ENCODE data around the gene KCNAB1.

Gene KCNAB1

GRCh38 chr3:156140001-156140595 lies 19.7 kb downstream of the KCNAB1 start:
- H3K9me3 ChIP-seq (ENCODE audit: control insufficient read depth, insufficient read depth, low read length) = no peaks in the 10 kb centered on the region
- H3K27me3 ChIP-seq (ENCODE audit: control insufficient read depth, insufficient read depth, low read length) = no peaks in the 10 kb centered on the region
- H3K36me3 ChIP-seq (ENCODE audit: control insufficient read depth, insufficient read depth, low read length) = no peaks in the 10 kb centered on the region
- no peak overlapping the region for H3K27ac ChIP-seq (ENCODE audit: low read depth, low read length)
- no peak overlapping the region for H3K9ac ChIP-seq (ENCODE audit: low read depth, low read length)
- no peaks in the 10 kb centered on the region for H3K4me1 ChIP-seq (ENCODE audit: control insufficient read depth, insufficient read depth, low read length)
- H3K4me3 ChIP-seq (ENCODE audit: low read depth, low read length) = no peak overlapping the region

- Histone ChIP-seq H3K4me1 (ENCODE audit: control insufficient read depth, insufficient read depth, low read length) (no peaks in the 10 kb centered on the region), H3K36me3 (ENCODE audit: control insufficient read depth, insufficient read depth, low read length) (no peaks in the 10 kb centered on the region), H3K9ac (ENCODE audit: low read depth, low read length) (no peak overlapping the region)
Observed at GRCh38 chr3:156142702-156143101, 22.3 kb downstream of the KCNAB1 start.

DNA sequence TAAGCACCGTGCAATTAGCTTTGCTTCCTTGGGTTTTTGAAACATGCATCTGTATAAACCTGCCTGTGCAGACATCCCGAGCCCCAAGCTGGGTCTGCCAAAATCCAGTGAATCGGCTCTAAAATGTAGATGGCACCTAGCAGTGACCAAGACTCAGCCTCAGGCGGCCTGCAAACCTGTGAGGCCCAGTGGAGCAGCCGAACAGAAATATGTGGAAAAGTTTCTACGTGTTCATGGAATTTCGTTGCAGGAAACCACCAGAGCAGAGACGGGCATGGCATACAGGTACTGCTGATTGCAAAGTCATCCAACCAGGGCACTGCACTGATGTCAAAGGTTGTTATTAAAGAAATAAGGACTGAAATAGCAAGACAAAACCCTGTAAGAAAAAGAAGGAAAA lies 22.8 kb downstream of the KCNAB1 start:
- H3K9ac ChIP-seq (ENCODE audit: low read depth, low read length) = no peak overlapping the region
- H3K36me3 ChIP-seq (ENCODE audit: control insufficient read depth, insufficient read depth, low read length) = no peaks in the 10 kb centered on the region
- no peak overlapping the region for H3K27ac ChIP-seq (ENCODE audit: low read depth, low read length)
- no peaks in the 10 kb centered on the region for H3K9me3 ChIP-seq (ENCODE audit: control insufficient read depth, insufficient read depth, low read length)
- no peak overlapping the region for H3K4me3 ChIP-seq (ENCODE audit: low read depth, low read length)
- no peaks in the 10 kb centered on the region for H3K27me3 ChIP-seq (ENCODE audit: control insufficient read depth, insufficient read depth, low read length)
- no peaks in the 10 kb centered on the region for H3K4me1 ChIP-seq (ENCODE audit: control insufficient read depth, insufficient read depth, low read length)

More at GRCh38 chr3:156142702-156143101, 22.3 kb downstream of the KCNAB1 start:
- H3K4me3 ChIP-seq (ENCODE audit: low read depth, low read length) = no peak overlapping the region
- no peaks in the 10 kb centered on the region for H3K9me3 ChIP-seq (ENCODE audit: control insufficient read depth, insufficient read depth, low read length)
- H3K27me3 ChIP-seq (ENCODE audit: control insufficient read depth, insufficient read depth, low read length) = no peaks in the 10 kb centered on the region
- H3K27ac ChIP-seq (ENCODE audit: low read depth, low read length) = no peak overlapping the region

DNA sequence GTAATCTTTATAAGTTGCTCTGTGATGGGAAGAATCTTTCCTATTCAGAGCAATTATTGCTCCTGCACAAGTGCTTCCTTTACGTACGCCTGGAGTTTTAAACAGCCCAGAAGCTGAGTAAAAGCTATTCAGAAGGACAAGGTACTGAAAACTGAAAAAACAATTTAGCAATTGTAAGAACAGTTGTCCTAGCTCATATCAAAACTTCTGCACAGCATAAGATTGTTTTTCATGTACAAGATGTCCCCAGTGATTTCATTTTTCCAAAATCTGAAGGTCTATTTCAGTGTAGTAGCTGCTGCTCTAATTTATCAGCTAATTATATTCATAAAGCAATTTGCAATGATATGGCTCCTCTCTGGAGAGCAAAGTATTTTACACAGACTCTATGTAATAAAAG lies 23.7 kb downstream of the KCNAB1 start:
- no peaks in the 10 kb centered on the region for H3K9me3 ChIP-seq (ENCODE audit: control insufficient read depth, insufficient read depth, low read length)
- no peak overlapping the region for H3K4me3 ChIP-seq (ENCODE audit: low read depth, low read length)
- no peaks in the 10 kb centered on the region for H3K4me1 ChIP-seq (ENCODE audit: control insufficient read depth, insufficient read depth, low read length)
- no peak overlapping the region for H3K9ac ChIP-seq (ENCODE audit: low read depth, low read length)
- H3K27ac ChIP-seq (ENCODE audit: low read depth, low read length) = no peak overlapping the region
- H3K36me3 ChIP-seq (ENCODE audit: control insufficient read depth, insufficient read depth, low read length) = no peaks in the 10 kb centered on the region
- H3K27me3 ChIP-seq (ENCODE audit: control insufficient read depth, insufficient read depth, low read length) = no peaks in the 10 kb centered on the region

- no peaks in the 10 kb centered on the region for H3K27me3 ChIP-seq (ENCODE audit: control insufficient read depth, insufficient read depth, low read length)
- H3K9ac ChIP-seq (ENCODE audit: low read depth, low read length) = no peak overlapping the region
- H3K36me3 ChIP-seq (ENCODE audit: control insufficient read depth, insufficient read depth, low read length) = no peaks in the 10 kb centered on the region
- H3K4me3 ChIP-seq (ENCODE audit: low read depth, low read length) = no peak overlapping the region
- no peaks in the 10 kb centered on the region for H3K9me3 ChIP-seq (ENCODE audit: control insufficient read depth, insufficient read depth, low read length)
- H3K27ac ChIP-seq (ENCODE audit: low read depth, low read length) = no peak overlapping the region
- H3K4me1 ChIP-seq (ENCODE audit: control insufficient read depth, insufficient read depth, low read length) = peaks cover 5% of the 10 kb centered on the region; the same call in 1 of the 2 replicates
Observed at GRCh38 chr3:156145866-156146265, 25.5 kb downstream of the KCNAB1 start.

DNA sequence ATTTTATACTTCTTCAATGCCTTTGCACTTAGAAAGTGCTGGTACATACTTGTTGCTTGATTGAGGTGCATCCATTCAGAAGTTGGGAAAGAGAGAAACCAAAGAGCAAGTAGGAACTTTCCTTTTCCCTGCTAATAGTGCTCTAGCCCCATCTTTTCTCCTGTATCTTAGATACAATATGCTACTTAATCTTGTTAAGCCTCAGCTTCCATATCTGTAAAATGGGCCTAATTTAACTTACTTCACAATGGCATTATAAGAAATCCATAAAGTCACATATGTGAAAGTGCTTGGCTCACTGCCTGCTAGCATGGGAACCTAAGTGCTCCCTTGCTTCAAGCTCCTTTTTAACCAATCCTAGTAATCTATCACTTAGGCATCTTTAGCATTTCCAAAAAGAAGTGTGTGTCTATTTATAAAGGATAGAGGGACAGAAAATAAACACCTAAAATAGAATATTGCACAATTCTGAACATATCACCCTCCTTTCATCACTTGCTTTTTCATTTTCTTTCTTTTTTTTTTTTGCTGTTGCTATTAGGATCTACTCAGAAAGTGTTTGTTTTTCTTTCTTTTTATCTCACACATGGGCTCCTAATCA lies 28.1 kb downstream of the KCNAB1 start:
- Histone ChIP-seq H3K27ac (ENCODE audit: low read depth, low read length) (no peak overlapping the region), H3K36me3 (ENCODE audit: control insufficient read depth, insufficient read depth, low read length) (no peaks in the 10 kb centered on the region)

GRCh38 chr3:156148946-156149381 lies 28.6 kb downstream of the KCNAB1 start:
- no peak overlapping the region for H3K4me3 ChIP-seq (ENCODE audit: low read depth, low read length)
- H3K27ac ChIP-seq (ENCODE audit: low read depth, low read length) = no peak overlapping the region
- no peaks in the 10 kb centered on the region for H3K36me3 ChIP-seq (ENCODE audit: control insufficient read depth, insufficient read depth, low read length)
- H3K9ac ChIP-seq (ENCODE audit: low read depth, low read length) = no peak overlapping the region
- H3K27me3 ChIP-seq (ENCODE audit: control insufficient read depth, insufficient read depth, low read length) = no peaks in the 10 kb centered on the region
- H3K9me3 ChIP-seq (ENCODE audit: control insufficient read depth, insufficient read depth, low read length) = no peaks in the 10 kb centered on the region
- H3K4me1 ChIP-seq (ENCODE audit: control insufficient read depth, insufficient read depth, low read length) = peaks cover 5% of the 10 kb centered on the region; the same call in 1 of the 2 replicates

More for the DNA sequence above, 28.1 kb downstream of the KCNAB1 start:
- H3K27me3 ChIP-seq (ENCODE audit: control insufficient read depth, insufficient read depth, low read length) = no peaks in the 10 kb centered on the region
- no peaks in the 10 kb centered on the region for H3K9me3 ChIP-seq (ENCODE audit: control insufficient read depth, insufficient read depth, low read length)
- H3K4me1 ChIP-seq (ENCODE audit: control insufficient read depth, insufficient read depth, low read length) = peaks cover 5% of the 10 kb centered on the region; the same call in 1 of the 2 replicates
- H3K9ac ChIP-seq (ENCODE audit: low read depth, low read length) = no peak overlapping the region
- H3K4me3 ChIP-seq (ENCODE audit: low read depth, low read length) = no peak overlapping the region

DNA sequence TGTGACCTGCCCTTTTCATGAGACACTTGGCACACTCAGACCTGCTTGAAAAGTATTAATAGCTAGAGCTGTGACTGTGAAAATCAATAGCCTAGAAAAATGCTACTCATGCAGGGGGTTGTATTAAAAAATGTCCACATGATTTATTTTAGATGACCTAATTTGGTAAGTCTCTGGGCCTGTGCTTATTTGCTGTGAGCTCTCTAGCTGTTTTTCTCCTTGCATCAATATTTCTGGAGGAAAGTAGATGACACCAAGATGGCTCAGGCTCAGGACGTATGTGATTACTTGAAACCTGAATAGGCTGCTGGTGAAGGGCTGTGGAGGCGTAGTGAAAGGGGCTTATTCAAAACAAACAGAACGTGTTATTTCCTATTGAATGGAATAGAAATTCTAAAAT lies 29.5 kb downstream of the KCNAB1 start:
- Histone ChIP-seq H3K27ac (ENCODE audit: low read depth, low read length) (no peak overlapping the region), H3K36me3 (ENCODE audit: control insufficient read depth, insufficient read depth, low read length) (no peaks in the 10 kb centered on the region), H3K27me3 (ENCODE audit: control insufficient read depth, insufficient read depth, low read length) (no peaks in the 10 kb centered on the region), H3K9me3 (ENCODE audit: control insufficient read depth, insufficient read depth, low read length) (no peaks in the 10 kb centered on the region), H3K9ac (ENCODE audit: low read depth, low read length) (no peak overlapping the region), H3K4me1 (ENCODE audit: control insufficient read depth, insufficient read depth, low read length) (peaks cover 5% of the 10 kb centered on the region; the same call in 1 of the 2 replicates), H3K4me3 (ENCODE audit: low read depth, low read length) (no peak overlapping the region)

DNA sequence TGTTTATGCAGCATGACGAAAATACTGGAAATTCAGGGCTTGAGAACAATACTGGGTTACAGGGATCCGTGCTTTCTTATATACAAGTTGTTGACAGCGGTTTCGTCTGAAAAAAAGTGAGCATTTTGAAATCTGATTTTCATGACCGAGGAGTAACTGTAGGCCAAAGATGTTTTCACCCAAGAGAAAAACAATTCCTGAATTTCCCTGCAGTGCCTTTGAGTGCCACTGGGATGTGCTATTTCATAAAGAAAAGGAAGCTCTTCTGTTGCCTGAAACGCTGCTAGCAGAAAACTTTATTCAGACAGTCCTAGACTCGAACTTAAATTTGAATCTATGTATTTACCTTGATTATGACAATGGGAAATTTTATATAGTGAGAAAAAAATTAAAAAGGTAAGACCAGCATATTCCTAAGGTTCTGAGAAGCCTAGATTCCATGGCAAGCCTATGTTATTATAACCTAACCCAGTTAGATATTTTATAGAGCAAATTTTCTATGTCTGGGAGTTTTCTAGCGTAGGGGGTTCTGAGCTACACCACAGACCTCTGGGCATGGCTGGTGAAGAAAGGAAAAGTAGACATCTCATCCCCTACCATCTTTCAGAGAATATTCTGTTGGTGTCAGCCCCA lies 30.2 kb downstream of the KCNAB1 start:
- Histone ChIP-seq H3K9ac (ENCODE audit: low read depth, low read length) (no peak overlapping the region), H3K27ac (ENCODE audit: low read depth, low read length) (no peak overlapping the region), H3K36me3 (ENCODE audit: control insufficient read depth, insufficient read depth, low read length) (no peaks in the 10 kb centered on the region), H3K9me3 (ENCODE audit: control insufficient read depth, insufficient read depth, low read length) (no peaks in the 10 kb centered on the region), H3K4me1 (ENCODE audit: control insufficient read depth, insufficient read depth, low read length) (peaks cover 5% of the 10 kb centered on the region; the same call in 1 of the 2 replicates), H3K27me3 (ENCODE audit: control insufficient read depth, insufficient read depth, low read length) (no peaks in the 10 kb centered on the region), H3K4me3 (ENCODE audit: low read depth, low read length) (no peak overlapping the region)

GRCh38 chr3:156151824-156152428 lies 31.5 kb downstream of the KCNAB1 start:
- no peaks in the 10 kb centered on the region for H3K27me3 ChIP-seq (ENCODE audit: control insufficient read depth, insufficient read depth, low read length)
- H3K4me1 ChIP-seq (ENCODE audit: control insufficient read depth, insufficient read depth, low read length) = peaks cover 5% of the 10 kb centered on the region; the same call in 1 of the 2 replicates
- H3K27ac ChIP-seq (ENCODE audit: low read depth, low read length) = no peak overlapping the region
- H3K36me3 ChIP-seq (ENCODE audit: control insufficient read depth, insufficient read depth, low read length) = no peaks in the 10 kb centered on the region
- H3K9ac ChIP-seq (ENCODE audit: low read depth, low read length) = no peak overlapping the region
- H3K4me3 ChIP-seq (ENCODE audit: low read depth, low read length) = no peak overlapping the region
- H3K9me3 ChIP-seq (ENCODE audit: control insufficient read depth, insufficient read depth, low read length) = no peaks in the 10 kb centered on the region; the same call in none of the 2 replicates
